ENCODE measurements around the gene TIPARP. TPM values are rescaled to one million over a fixed set of nuclear protein-coding genes. Genes with fewer than 3 reads are reported as not detected.

Gene TIPARP
- polyA plus RNA-seq, 1 of the 3 experiments (the other 2 are of a cell fraction), result 6.2 TPM

- Histone ChIP-seq H3K9me2 (no peaks in the 10 kb centered on the region), H3K4me1 (ENCODE audit: control insufficient read depth in 1 of 2, insufficient read depth in 2 of 2, low read depth in 1 of 2, low read length in 1 of 2) (peaks cover 0 to 18% of the 10 kb centered on the region in 2 experiments; a peak in 1 of 4 replicates), H3K9me3 (no peaks in the 10 kb centered on the region), H3K79me2 (ENCODE audit: insufficient read depth) (no peaks in the 10 kb centered on the region), H3K36me3 (replicated peaks in 1 of 2; ENCODE audit: control insufficient read depth in 1 of 2, insufficient read depth in 2 of 2, low read length in 1 of 2) (no peaks in the 10 kb centered on the region), H3K27me3 (ENCODE audit: insufficient read depth) (no peaks in the 10 kb centered on the region), H3F3A (replicated peaks; ENCODE audit: insufficient read depth) (no peaks in the 10 kb centered on the region), H3K9ac (no peak overlapping the region), H3K4me3 (ENCODE audit: low read depth in 2 of 2, low read length in 1 of 2) (no peak overlapping the region), H3K4me2 (no peak overlapping the region), H2AFZ (ENCODE audit: low read depth) (no peak overlapping the region), H3K27ac (ENCODE audit: low read depth in 2 of 2, low read length in 1 of 2) (no peak overlapping the region), H4K20me1 (ENCODE audit: insufficient read depth) (no peaks in the 10 kb centered on the region)
- 90% methylated on average over 1 of the region's 1 CpG for WGBS (ENCODE audit: low lambda C conversion rate)
- DNase-seq, result no peak
- ChIA-PET POLR2A (no interaction called here), CTCF (interaction anchor here (0.9 kb wide), 1 partner anchor 43 kb away, joined by 3 read pairs; the partner anchor contains the start of gene TIPARP)
- TF ChIP-seq SIN3A (IDR thresholded peaks at IDR 0.05; ENCODE audit: borderline replicate concordance, low read depth, low read length), result no peak
- no peak for TF ChIP-seq ZBTB33 (IDR thresholded peaks at IDR 0.05; ENCODE audit: borderline replicate concordance, low read depth)
- TF ChIP-seq POLR2AphosphoS5 (IDR thresholded peaks at IDR 0.05; ENCODE audit: low read depth, low read length), result no peak
- TF ChIP-seq USF1 (IDR thresholded peaks at IDR 0.05; ENCODE audit: borderline replicate concordance, low read depth), result no peak
- TF ChIP-seq ELF1 (IDR thresholded peaks at IDR 0.05), result no peak
- TF ChIP-seq MEF2A (IDR thresholded peaks at IDR 0.05; ENCODE audit: borderline replicate concordance, low read depth), result no peak
- no peak for TF ChIP-seq GABPA (IDR thresholded peaks at IDR 0.05; ENCODE audit: low read depth)
- TF ChIP-seq RFX5 (IDR thresholded peaks at IDR 0.05; ENCODE audit: low read length), result no peak
- TF ChIP-seq IRF3 (IDR thresholded peaks at IDR 0.05; ENCODE audit: low read depth, low read length), result no peak
- TF ChIP-seq MXI1 (IDR thresholded peaks at IDR 0.05; ENCODE audit: low read depth, low read length), result no peak
- TF ChIP-seq GATA2 (CRISPR knock-in tag; IDR thresholded peaks at IDR 0.05), result no peak
- TF ChIP-seq SMC3 (IDR thresholded peaks at IDR 0.05; ENCODE audit: low read depth, low read length), result no peak
- TF ChIP-seq NRF1 (IDR thresholded peaks at IDR 0.05; ENCODE audit: low read depth, low read length), result no peak
- no peak for TF ChIP-seq USF2 (IDR thresholded peaks at IDR 0.05; ENCODE audit: borderline replicate concordance, low read depth, low read length)
- no peak for TF ChIP-seq PBX3 (IDR thresholded peaks at IDR 0.05)
- TF ChIP-seq TCF12 (IDR thresholded peaks at IDR 0.05), result no peak
Measured at GRCh38 chr3:156631323-156631722, 43.1 kb upstream of the TIPARP start.

Measured in SK-N-SH (cell line).